GM10847 (cell line): ENCODE measurements around the gene CAVIN3.

Experiments
- POLR2A ChIP-seq: IDR thresholded peaks from 2 replicates; pipeline ENCODE4 v1.6.1; 2011; ENCODE audit not compliant: insufficient read length; ENCODE audit errors: extremely low read depth

CAVIN3 gene

GRCh38 chr11:6320411-6321155 is at the start of gene CAVIN3:
CAVIN3 (minus strand) TSS chr11:6320501; CDS start chr11:6320476, 25 bp downstream.
- TF ChIP-seq POLR2A: no peak

GRCh38 chr11:6365659-6366058 is 45.4 kb upstream of the CAVIN3 start:
- TF ChIP-seq POLR2A: no peak

- TF ChIP-seq POLR2A: no peak
Measured at GRCh38 chr11:6362873-6363678, 42.8 kb upstream of the CAVIN3 start.

GRCh38 chr11:6362185-6362872 is 42.0 kb upstream of the CAVIN3 start:
- no peak for TF ChIP-seq POLR2A

GRCh38 chr11:6360183-6360582 is 39.9 kb upstream of the CAVIN3 start:
- no peak for TF ChIP-seq POLR2A

DNA sequence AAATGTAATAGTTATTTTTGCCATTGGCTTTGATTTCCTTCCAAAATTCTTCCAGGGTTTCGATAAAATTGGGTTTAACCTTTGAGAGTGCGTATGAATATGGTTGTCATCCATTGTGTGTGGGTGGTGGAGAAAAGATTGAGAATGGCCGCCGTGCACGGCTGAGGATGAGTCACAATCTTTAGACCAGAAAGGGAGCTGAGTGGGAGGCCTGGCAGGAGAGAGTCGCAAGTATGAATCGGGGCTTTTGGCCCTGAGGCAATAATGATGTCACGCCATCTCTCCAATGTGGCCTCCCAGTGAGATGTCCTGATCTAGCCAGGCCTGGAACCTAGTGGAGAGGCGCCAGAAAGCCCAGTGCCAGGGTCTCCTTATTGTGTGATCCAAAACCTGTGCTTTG is 36.9 kb upstream of the CAVIN3 start:
- TF ChIP-seq POLR2A: no peak

GRCh38 chr11:6356503-6357055 is 36.3 kb upstream of the CAVIN3 start:
- TF ChIP-seq POLR2A: no peak

DNA sequence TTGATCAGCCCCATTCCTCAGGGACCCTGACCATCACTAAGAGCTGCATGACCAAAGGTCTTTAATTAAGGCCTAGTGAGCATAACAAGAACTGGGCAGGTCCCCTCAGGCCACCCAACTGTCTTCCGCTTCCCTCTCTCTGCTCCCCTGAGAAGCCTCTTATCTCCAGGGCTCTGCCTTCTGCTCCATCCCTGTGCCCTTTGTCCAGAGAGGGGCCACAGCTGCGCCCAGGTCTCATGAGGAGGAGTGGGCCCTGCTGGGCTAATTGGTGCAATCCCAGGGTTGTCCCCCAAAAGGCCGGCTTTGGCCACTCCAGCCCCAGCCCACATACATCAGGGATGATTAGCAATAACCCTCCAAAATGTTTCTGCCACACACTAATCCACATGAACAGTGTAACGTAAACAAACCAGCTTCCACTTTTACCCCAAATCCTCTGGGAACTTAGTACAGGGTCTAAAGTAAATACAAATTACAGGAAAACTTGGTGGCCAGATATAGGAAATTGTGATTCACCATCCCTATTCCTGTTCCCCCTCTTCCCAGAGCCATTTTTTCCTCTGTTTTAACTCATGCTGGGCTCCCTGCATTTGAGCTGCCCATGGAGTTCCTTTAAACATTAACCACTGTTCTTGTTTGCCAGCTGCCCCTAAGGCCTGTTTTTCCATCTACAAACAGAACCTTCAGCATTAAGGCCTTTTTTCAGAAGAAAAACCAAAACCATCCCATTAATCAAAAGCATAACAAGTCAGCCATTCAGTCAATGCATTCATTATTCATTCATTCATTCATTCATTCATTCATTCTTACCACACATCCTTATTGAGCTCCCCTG is 34.6 kb upstream of the CAVIN3 start:
- no peak for TF ChIP-seq POLR2A

DNA sequence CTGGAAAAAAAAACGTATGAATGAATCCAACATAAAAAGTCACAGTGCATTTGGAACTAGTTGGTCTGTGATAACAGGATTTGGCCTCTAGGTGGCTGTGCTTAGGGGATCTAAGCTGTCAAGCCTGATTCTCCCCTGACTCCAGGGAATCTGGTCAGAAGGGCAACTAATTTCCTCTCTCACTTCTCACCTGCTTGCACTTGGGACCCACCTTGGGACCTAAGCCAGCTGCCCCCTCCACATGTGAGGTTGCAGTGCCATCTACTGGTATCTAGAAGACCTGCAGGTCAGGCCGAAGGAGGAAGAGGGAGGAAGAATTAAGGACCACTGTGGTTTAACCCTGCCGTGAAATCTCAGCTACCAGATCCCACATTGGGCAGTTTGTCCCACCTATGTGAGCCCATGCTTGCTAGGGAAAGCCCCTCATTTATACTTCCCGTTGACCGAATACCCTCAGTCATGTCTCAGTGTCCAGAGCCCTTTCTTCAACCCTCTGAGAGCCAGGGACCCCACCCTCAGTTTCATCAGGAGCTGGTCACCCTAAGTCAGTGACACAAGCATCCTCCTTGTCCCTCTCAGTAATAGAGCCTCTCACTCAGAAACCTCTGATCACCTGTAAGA is 33.2 kb upstream of the CAVIN3 start:
- no peak for TF ChIP-seq POLR2A

DNA sequence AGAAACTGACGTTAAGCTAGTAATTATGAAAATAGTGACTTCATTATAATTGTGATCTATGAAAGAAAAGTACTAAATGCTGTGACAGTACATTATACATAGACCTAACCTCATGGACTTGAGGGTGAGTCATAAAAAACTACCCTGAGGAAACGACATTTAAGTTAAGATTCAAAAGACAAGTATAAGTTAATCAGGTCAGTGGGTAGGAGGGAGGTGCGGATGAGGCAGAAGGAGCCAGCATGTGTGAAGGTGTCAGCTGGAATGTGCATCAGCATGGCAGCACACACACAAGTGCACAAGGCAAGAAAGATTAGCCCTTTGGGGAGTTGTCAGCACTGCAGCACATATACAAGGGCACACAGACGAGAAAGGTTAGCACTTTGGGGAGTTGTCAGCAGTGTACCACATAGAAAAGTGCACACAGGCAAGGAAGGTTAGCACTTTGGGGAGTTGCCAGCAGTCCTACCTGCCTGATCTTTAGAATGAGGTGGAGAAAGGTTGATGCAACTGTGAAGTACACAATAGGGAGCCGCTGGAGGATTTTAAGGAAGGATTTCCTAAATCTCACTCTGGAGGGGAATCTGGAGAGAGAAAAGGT is 31.6 kb upstream of the CAVIN3 start:
- no peak for TF ChIP-seq POLR2A

DNA sequence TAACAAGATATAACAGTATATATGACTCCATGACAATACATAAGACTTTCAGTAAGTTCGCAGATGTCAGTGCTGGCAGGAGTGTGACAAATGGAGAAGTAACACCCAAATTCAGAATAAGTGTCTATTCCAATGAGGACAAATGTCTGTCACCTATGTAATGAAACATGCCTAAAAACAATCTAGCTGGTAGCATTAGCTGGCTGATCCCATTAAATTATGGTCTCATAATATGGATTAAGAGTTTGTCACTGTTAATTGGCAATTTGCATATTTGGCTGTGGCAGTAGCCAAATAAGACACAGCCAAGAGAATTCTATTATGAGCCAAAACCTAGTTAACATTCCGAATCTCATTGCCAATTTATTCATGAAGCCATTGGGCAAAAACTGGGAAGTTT is 30.2 kb upstream of the CAVIN3 start:
- no peak for TF ChIP-seq POLR2A

DNA sequence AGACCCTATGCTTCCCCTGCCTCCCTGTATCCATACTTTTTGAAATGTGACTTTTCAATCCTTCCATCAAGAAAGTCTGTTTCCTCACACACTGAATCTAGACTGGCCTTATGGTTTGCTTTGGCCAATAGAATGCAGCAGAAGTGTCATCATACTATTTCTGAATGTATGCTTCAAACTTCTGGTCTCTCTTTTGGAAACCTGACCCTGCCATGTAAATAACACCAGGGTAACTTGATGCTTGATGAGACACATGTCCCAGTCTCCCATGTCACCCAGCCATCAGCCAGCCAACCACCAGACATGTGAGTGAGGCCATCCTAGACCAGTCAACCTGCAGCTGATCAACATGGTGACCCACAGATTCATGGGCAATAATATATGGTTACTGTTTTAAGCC is 29.7 kb upstream of the CAVIN3 start:
- TF ChIP-seq POLR2A: no peak

GRCh38 chr11:6345366-6345765 is 25.1 kb upstream of the CAVIN3 start:
- no peak for TF ChIP-seq POLR2A

DNA sequence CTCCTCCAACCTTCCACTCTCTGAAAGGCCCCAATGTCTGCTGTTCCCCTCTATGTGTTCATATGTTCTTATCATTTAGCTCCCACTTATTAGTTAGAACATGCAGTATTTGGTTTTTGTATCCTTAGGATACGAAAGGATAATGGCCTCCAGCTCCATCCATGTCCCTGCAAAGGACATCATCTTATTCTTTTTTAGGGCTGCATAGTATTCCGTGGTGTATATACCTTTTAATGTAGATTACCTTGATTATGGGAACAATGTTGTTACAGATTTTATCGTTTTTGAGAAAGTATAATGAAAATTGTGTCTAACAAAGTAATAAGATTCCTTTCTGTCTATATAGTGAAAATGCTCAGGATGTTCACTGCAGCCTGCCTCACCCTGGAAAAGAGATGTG is 16.0 kb upstream of the CAVIN3 start:
- TF ChIP-seq POLR2A: no peak
